Activated CD8-positive, alpha-beta memory T cell treated with anti-CD3 and anti-CD28 coated beads, Interleukin-2, amount 10 ng/mL, durations not matched to agents 7 days and 5 days (primary cell): Measurements from ENCODE around the gene OR6Q1. TPM values are rescaled to one million over a fixed set of nuclear protein-coding genes. Genes with fewer than 3 reads are reported as not detected.
"Not testable (repeated sequence)": the region's sequence is repeated elsewhere in the genome, so short reads cannot be mapped to it uniquely, and the experiment has no call there.

Experiments
- ATAC-seq: fragments of 150-1000 bp; cut with Tn5 transposase; one replicate; pipeline ENCODE4 v1.10.0; 2021; ENCODE audit warnings: moderate library complexity
- CTCF ChIA-PET: fragments of 350-600 bp; sonication (Branson Sonifier 250); formaldehyde crosslinking; loops from one replicate; lab custom pipeline; 2021; ENCODE audit warnings: antibody characterized with exemption; lab: Charles Lee
- DNase-seq: peaks from one replicate; pipeline ENCODE4 v3.0.0-alpha.2; 2020
- H3K27ac Mint-ChIP-seq: one replicate; pipeline ENCODE4 v1.8.0; 2021; ENCODE audit warnings: mild to moderate bottlenecking, mixed read lengths
- H3K27me3 Mint-ChIP-seq: one replicate; pipeline ENCODE4 v1.8.0; 2021; ENCODE audit warnings: mixed read lengths
- H3K36me3 Mint-ChIP-seq: one replicate; pipeline ENCODE4 v1.8.0; 2021; ENCODE audit warnings: mild to moderate bottlenecking, mixed read lengths
- H3K4me1 Mint-ChIP-seq: one replicate; pipeline ENCODE4 v1.8.0; 2021; ENCODE audit warnings: mixed read lengths
- H3K4me3 Mint-ChIP-seq: one replicate; pipeline ENCODE4 v1.8.0; 2021; ENCODE audit warnings: mild to moderate bottlenecking, moderate library complexity, mixed read lengths
- H3K9me3 Mint-ChIP-seq: one replicate; pipeline ENCODE4 v1.8.0; 2022; ENCODE audit warnings: low read depth, mixed read lengths
- total RNA-seq, 2 experiments: library from RNA; stranded (reverse); gene quantifications; one replicate each; pipeline ENCODE4 v1.2.3, GENCODE V29; 2021

Gene OR6Q1, protein sequence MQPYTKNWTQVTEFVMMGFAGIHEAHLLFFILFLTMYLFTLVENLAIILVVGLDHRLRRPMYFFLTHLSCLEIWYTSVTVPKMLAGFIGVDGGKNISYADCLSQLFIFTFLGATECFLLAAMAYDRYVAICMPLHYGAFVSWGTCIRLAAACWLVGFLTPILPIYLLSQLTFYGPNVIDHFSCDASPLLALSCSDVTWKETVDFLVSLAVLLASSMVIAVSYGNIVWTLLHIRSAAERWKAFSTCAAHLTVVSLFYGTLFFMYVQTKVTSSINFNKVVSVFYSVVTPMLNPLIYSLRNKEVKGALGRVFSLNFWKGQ
- not detected for total RNA-seq

DNA sequence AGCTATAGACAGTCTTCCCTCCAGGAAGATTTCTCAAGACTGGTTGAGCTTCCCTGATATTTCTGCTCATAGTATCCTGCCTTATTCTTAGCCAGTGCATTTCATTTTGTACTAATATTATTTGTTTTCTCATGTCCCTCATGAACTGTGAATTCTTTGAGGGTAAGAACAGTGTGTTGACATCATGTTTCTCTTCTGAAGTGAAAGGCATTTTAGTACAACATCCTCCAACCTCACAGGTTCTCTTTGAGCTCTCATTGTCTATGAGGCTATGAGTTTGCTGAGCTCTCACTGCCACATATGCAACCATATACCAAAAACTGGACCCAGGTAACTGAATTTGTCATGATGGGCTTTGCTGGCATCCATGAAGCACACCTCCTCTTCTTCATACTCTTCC lies at the start of gene OR6Q1:
Gene OR6Q1 (plus strand): TSS at position 301 of the 400 bp plus-strand sequence. CDS start 0 bp downstream, at position 301.
- no peak for DNase-seq
- no peaks in the 10 kb centered on the region for H3K4me1 Mint-ChIP-seq
- CTCF ChIA-PET = interaction anchor here (0.5 kb wide), 1 partner anchor 630 kb away, joined by 3 read pairs; no protein-coding TSS in a partner anchor
- H3K9me3 Mint-ChIP-seq = no peaks in the 10 kb centered on the region
- H3K36me3 Mint-ChIP-seq = no peaks in the 10 kb centered on the region
- H3K27me3 Mint-ChIP-seq = no peaks in the 10 kb centered on the region
- no peak for ATAC-seq
- no peak within 1 kb of the TSS for H3K4me3 Mint-ChIP-seq
- no peak within 1 kb of the TSS for H3K27ac Mint-ChIP-seq

DNA sequence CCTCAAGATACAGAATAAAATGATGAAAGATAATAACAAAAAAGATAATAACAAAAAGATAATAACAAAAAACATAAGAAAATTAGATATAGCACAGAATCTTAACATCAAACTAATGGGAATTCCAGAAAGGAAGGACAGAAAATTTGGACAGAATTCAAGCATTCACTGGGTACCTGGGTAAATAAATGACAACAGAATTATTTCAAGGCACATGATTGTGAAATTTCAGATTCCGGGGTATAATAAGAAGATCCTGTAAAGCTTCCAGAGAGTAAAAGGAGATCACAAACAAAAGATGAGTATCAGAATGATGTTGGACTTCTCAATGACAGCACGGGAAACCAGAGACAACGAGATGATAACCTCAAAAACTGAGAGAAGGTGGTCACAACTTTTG lies 49.2 kb upstream of the OR6Q1 start:
- CTCF ChIA-PET = no interaction called here
- Mint-ChIP-seq H3K9me3 (no peaks in the 10 kb centered on the region), H3K4me1 (no peaks in the 10 kb centered on the region), H3K27me3 (peaks cover 6% of the 10 kb centered on the region), H3K4me3 (no peak overlapping the region), H3K36me3 (no peaks in the 10 kb centered on the region), H3K27ac (no peak overlapping the region)
- no peak for ATAC-seq
- DNase-seq = no peak

DNA sequence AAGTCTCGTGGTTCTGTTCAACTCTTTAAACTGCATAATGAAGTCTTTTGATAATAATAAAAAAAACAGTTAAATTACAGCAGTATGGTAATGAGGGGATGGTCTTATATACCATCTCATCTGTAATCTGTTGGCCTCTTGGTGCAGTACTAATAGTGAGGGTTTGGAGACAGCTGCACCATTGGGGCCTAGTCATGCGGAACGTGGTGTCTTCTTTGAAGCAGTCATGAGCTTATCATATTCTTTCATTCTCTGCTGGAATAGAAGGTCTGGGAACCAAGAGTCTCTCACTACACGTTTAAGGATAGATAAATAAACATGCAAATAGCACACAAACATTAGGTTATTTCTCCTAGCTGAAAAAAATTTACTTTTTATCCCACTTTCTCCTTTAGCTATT lies 48.0 kb upstream of the OR6Q1 start:
- H3K4me3 Mint-ChIP-seq = no peak overlapping the region
- no peaks in the 10 kb centered on the region for H3K9me3 Mint-ChIP-seq
- ATAC-seq (no peak), DNase-seq (no peak)
- H3K36me3 Mint-ChIP-seq = no peaks in the 10 kb centered on the region
- CTCF ChIA-PET = no interaction called here
- H3K27me3 Mint-ChIP-seq = peaks cover 6% of the 10 kb centered on the region
- H3K4me1 Mint-ChIP-seq = no peaks in the 10 kb centered on the region
- H3K27ac Mint-ChIP-seq = no peak overlapping the region

DNA sequence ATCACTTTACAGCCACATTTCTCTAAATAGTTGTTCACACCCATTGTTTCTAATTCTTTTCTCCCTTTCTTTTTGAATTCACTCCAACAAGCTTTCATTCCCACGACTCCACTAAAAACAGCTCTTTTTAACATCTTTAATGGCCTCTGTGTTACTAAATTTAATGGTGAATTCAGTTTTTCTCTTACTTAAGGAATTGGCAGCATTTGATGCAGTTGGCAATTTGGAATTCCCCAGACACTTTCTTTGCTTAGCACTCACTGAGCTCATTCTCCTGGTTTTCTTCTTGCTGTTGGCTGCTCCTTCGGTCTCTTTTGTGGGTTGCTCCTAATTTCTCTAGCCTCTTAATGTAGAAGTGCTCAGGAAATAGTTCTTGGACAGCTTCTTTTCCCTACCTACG lies 47.6 kb upstream of the OR6Q1 start:
- Mint-ChIP-seq H3K36me3 (no peaks in the 10 kb centered on the region), H3K4me3 (no peak overlapping the region), H3K9me3 (no peaks in the 10 kb centered on the region), H3K4me1 (no peaks in the 10 kb centered on the region), H3K27ac (no peak overlapping the region), H3K27me3 (peaks cover 6% of the 10 kb centered on the region)
- ATAC-seq = no peak
- no peak for DNase-seq
- CTCF ChIA-PET = interaction anchor here (0.6 kb wide), 1 partner anchor 733 kb away, joined by 3 read pairs; no protein-coding TSS in a partner anchor

DNA sequence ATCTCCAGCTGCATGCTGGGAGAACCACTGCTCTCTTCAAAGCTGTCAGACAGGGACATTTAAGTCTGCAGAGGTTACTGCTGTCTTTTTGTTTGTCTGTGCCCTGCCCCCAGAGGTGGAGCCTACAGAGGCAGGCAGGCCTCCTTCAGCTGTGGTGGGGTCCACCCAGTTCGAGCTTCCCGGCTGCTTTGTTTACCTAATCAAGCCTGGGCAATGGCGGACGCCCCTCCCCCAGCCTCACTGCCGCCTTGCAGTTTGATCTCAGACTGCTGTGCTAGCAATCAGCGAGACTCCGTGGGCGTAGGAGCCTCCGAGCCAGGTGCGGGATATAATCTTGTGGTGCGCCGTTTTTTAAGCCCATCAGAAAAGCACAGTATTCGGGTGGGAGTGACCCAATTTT lies 31.2 kb upstream of the OR6Q1 start:
- H3K36me3 Mint-ChIP-seq, H3K9me3 Mint-ChIP-seq, H3K27ac Mint-ChIP-seq, H3K27me3 Mint-ChIP-seq, H3K4me3 Mint-ChIP-seq, CTCF ChIA-PET, DNase-seq, ATAC-seq, H3K4me1 Mint-ChIP-seq: not testable (repeated sequence)

DNA sequence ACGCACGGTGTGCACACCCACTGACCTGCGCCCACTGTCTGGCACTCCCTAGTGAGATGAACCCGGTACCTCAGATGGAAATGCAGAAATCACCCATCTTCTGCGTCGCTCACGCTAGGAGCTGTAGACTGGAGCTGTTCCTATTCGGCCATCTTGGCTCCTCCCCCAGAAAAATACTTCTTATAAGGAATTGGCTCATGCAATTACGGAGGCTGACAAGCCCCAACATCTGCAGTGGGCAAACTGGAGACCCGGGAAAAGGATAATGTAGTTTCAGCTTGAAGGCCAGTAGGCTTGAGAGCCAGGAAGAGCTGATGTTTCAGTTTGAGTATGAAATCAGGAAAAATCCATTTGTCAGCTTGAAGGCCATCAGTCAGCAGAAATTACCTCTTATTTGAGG lies 30.7 kb upstream of the OR6Q1 start:
- H3K9me3 Mint-ChIP-seq, H3K27me3 Mint-ChIP-seq, H3K4me1 Mint-ChIP-seq, H3K36me3 Mint-ChIP-seq, ATAC-seq, H3K27ac Mint-ChIP-seq, CTCF ChIA-PET, H3K4me3 Mint-ChIP-seq, DNase-seq: not testable (repeated sequence)

DNA sequence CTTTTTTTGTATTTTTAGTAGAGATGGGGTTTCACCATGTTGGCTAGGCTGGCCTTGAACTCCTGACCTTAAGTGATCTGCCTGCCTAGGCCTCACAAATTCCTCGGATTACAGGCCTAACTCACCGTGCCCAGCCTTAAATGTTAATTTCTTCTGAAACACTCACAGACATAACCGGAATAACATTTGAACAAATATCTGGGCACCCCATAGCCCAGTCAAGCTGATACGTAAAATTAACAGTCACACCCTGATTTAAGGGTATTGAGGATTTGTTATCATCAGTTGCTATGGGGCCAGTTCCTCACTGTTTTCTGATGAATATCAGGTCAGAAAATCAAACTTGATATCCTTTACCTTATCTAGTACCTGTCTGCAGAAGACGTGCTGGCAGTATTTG lies 30.1 kb upstream of the OR6Q1 start:
- Mint-ChIP-seq H3K4me3 (no peak overlapping the region), H3K36me3 (no peaks in the 10 kb centered on the region), H3K27ac (no peak overlapping the region), H3K4me1 (no peaks in the 10 kb centered on the region), H3K9me3 (no peaks in the 10 kb centered on the region), H3K27me3 (no peaks in the 10 kb centered on the region)
- CTCF ChIA-PET = no interaction called here
- ATAC-seq (no peak), DNase-seq (no peak)

DNA sequence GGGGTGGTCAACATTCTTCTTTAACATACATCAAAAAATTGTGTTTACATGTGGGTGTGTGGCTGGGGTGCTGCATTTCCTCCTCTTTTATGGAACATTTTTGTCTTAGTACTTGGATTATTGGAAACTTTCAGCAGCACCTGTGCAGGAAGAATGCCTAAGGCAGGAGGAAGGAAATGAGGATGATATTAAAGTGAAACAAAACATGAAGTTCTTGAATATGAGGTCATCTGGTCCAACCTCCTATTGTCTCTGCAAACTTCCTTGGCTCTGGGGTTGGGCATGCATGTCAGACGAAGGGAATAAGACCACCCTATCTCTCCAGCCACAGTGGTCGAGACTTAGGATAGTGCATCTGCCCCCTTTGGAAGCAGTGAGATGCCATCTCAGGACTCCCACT lies 27.7 kb upstream of the OR6Q1 start:
- CTCF ChIA-PET = no interaction called here
- no peak overlapping the region for H3K27ac Mint-ChIP-seq

DNA sequence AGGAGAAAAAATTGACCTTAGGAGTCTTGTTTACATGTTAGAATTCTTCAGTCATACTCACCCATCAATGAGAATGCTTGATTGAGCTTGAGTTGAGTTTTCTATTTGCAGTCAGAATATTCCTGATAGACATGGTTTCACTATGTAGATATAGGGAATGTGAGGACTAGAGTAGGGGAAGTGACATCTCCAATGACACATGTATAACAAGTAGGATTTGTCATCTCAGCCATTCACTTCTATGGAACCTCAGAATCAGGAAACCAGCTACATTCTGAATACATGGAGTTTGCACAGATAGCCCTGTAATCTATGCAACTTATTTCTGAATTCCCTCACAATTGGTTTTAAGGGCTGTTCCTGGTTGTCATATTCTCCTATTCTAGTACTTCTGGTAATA lies 27.2 kb upstream of the OR6Q1 start:
- ATAC-seq = no peak
- Mint-ChIP-seq H3K4me1 (no peaks in the 10 kb centered on the region), H3K9me3 (no peaks in the 10 kb centered on the region), H3K27me3 (no peaks in the 10 kb centered on the region), H3K36me3 (no peaks in the 10 kb centered on the region), H3K27ac (no peak overlapping the region), H3K4me3 (no peak overlapping the region)
- DNase-seq = no peak
- CTCF ChIA-PET = no interaction called here

More for the DNA sequence above, 27.7 kb upstream of the OR6Q1 start:
- Mint-ChIP-seq H3K4me3 (no peak overlapping the region), H3K9me3 (no peaks in the 10 kb centered on the region), H3K4me1 (no peaks in the 10 kb centered on the region), H3K27me3 (no peaks in the 10 kb centered on the region), H3K36me3 (no peaks in the 10 kb centered on the region)
- ATAC-seq (no peak), DNase-seq (no peak)

DNA sequence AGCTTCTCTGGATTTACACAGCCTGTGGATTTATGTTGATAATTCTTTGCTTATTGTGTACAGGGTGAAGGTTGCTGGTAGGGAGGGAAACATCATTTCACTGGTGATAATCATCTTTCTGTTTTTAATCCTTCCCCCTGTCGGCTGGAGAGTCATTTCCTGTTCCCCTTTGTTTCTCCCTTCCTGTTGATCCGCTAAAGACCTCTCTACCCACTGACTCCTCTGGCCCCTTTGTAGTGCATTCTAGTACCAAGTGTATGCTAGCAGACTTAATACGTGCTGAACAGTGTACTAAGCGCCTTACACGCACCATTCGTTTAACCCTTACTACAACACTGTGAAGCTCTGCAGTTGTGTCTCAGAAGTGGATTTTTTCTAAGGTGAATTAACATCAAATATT lies 26.1 kb upstream of the OR6Q1 start:
- H3K9me3 Mint-ChIP-seq = no peaks in the 10 kb centered on the region
- H3K4me1 Mint-ChIP-seq = no peaks in the 10 kb centered on the region
- DNase-seq (no peak), ATAC-seq (no peak)
- no peak overlapping the region for H3K27ac Mint-ChIP-seq
- H3K36me3 Mint-ChIP-seq = no peaks in the 10 kb centered on the region
- CTCF ChIA-PET = no interaction called here
- no peak overlapping the region for H3K4me3 Mint-ChIP-seq
- no peaks in the 10 kb centered on the region for H3K27me3 Mint-ChIP-seq

DNA sequence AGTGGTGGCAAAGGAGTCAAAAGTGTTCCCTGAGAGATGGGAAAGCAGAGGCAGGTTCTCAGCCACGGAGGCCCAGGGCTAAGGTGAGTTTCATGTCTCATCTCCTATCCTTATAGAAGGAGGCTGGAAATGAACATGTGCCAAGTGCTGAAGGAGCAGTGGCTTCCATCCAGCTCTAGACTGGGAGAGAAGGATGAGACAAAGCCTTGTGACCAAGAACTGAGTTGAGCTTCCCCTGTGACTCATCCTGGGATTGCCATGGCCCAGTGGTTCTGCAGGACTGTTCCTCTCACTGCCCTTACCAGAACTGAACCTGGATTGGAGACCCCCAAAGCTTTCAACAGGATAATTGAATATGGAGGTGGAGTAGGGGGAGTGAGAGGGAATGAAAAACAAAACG lies 23.8 kb upstream of the OR6Q1 start:
- H3K4me3 Mint-ChIP-seq = no peak overlapping the region
- no peaks in the 10 kb centered on the region for H3K4me1 Mint-ChIP-seq
- H3K27ac Mint-ChIP-seq = no peak overlapping the region
- DNase-seq (no peak), ATAC-seq (no peak)
- CTCF ChIA-PET = no interaction called here
- no peaks in the 10 kb centered on the region for H3K36me3 Mint-ChIP-seq
- no peaks in the 10 kb centered on the region for H3K27me3 Mint-ChIP-seq
- no peaks in the 10 kb centered on the region for H3K9me3 Mint-ChIP-seq

DNA sequence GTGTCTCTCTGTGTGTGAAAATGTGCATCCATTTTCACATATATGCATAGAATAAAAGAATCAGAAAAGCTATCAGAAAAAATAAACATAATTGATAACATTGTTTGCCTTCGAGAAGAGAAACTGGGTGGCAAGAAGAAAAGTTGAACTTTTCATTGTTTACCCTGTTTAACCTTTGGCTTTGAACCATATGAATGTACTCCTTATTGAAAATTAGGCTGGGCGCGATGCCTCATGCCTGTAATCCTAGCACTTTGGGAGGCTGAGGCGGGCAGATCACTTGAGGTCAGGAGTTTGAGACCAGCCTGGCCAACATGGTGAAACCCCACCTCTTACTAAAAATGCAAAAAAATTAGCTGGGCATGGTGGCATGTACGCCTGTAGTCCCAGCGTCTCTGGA lies 19.0 kb upstream of the OR6Q1 start:
- no peak for DNase-seq
- no peaks in the 10 kb centered on the region for H3K36me3 Mint-ChIP-seq
- CTCF ChIA-PET = no interaction called here
- H3K27me3 Mint-ChIP-seq = no peaks in the 10 kb centered on the region
- no peaks in the 10 kb centered on the region for H3K4me1 Mint-ChIP-seq
- no peak for ATAC-seq
- H3K27ac Mint-ChIP-seq = no peak overlapping the region
- no peak overlapping the region for H3K4me3 Mint-ChIP-seq
- no peaks in the 10 kb centered on the region for H3K9me3 Mint-ChIP-seq

DNA sequence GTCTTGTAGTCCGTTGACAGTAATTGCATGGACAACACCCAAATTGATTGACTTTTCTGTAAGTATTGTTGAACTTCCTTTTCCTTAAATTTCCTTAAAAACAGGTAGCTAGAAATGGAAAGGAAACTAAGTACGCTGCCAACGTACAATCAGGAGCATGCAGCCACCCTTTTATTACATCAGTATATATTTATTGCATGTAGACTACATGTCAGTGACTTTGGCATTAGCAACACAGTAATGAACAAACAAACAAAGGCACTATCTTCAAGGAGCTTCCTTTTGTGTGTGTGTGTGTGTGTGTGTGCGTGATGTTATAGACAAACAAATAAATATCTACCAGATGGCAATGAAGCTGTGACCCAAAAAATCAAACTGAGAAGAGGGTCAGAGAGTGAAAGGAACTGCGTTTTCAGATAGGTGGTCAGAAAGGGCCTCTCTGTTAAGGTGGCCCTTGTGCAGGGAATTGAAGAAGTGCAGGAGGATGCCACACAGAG lies 7.3 kb upstream of the OR6Q1 start, which contains the start of gene OR9Q1:
Gene OR9Q1 (plus strand): TSS at position 447 of the 497 bp plus-strand sequence. CDS start 155,564 bp downstream, outside the sequence.
- H3K4me1 Mint-ChIP-seq = no peaks in the 10 kb centered on the region
- no peak for DNase-seq
- H3K4me3 Mint-ChIP-seq = no peak within 1 kb of the TSS
- CTCF ChIA-PET = no interaction called here
- no peaks in the 10 kb centered on the region for H3K27me3 Mint-ChIP-seq
- H3K36me3 Mint-ChIP-seq = no peaks in the 10 kb centered on the region
- no peak within 1 kb of the TSS for H3K27ac Mint-ChIP-seq
- H3K9me3 Mint-ChIP-seq = no peaks in the 10 kb centered on the region
- no peak for ATAC-seq

DNA sequence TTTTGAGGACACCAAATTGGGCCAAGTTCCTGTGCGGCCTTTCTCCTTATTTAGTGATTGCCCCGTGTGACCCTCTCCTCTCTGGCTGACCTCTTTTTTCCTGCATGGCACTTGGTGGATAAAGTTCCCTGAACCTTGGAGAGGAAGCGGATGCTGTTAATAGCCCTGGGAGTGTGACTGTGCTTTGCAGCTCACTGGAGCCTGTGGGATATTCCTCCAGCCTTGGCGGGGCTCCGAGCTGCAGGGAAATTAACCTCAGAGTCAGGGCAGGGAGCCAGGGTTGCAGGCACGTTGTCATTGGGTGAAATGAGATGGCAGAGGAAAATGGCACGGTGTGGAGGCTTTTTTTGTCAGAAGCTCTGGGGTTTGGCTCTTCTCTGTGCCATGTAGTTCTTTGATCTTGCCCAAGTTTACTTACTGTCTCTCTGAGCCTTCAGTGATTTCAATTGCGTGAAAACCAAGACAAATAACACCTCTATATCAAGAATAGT lies 6.1 kb upstream of the OR6Q1 start:
- CTCF ChIA-PET = no interaction called here
- no peak overlapping the region for H3K4me3 Mint-ChIP-seq
- H3K27ac Mint-ChIP-seq = no peak overlapping the region
- no peaks in the 10 kb centered on the region for H3K36me3 Mint-ChIP-seq
- DNase-seq = no peak
- ATAC-seq = no peak
- H3K4me1 Mint-ChIP-seq = no peaks in the 10 kb centered on the region
- no peaks in the 10 kb centered on the region for H3K9me3 Mint-ChIP-seq
- H3K27me3 Mint-ChIP-seq = no peaks in the 10 kb centered on the region
